ENCODE results near the gene ZBTB7C.

Gene ZBTB7C

GRCh38 chr18:48354746-48355260 is 54.4 kb downstream of the ZBTB7C start:
- DNase-seq (ENCODE audit: low read depth in 2 of 2), result no peak

- DNase-seq (ENCODE audit: low read depth in 2 of 2), result no peak
Observed at GRCh38 chr18:48352051-48352755, 57.0 kb downstream of the ZBTB7C start.

GRCh38 chr18:48351216-48352050 is 57.8 kb downstream of the ZBTB7C start:
- DNase-seq (ENCODE audit: low read depth in 2 of 2), result no peak

- DNase-seq (ENCODE audit: low read depth in 2 of 2), result no peak
Observed at GRCh38 chr18:48348739-48349138, 60.4 kb downstream of the ZBTB7C start.

- DNase-seq (ENCODE audit: low read depth in 2 of 2), result no peak
Observed at GRCh38 chr18:48347756-48348326, 61.3 kb downstream of the ZBTB7C start.

- DNase-seq (ENCODE audit: low read depth in 2 of 2), result no peak
Observed at GRCh38 chr18:48345596-48345995, 63.6 kb downstream of the ZBTB7C start.

GRCh38 chr18:48342581-48342980 is 66.6 kb downstream of the ZBTB7C start:
- no peak for DNase-seq (ENCODE audit: low read depth in 2 of 2)

GRCh38 chr18:48342125-48342524 is 67.1 kb downstream of the ZBTB7C start:
- no peak for DNase-seq (ENCODE audit: low read depth in 2 of 2)

- no peak for DNase-seq (ENCODE audit: low read depth in 2 of 2)
Observed at GRCh38 chr18:48340560-48340959, 68.6 kb downstream of the ZBTB7C start.

GRCh38 chr18:48339692-48340091 is 69.5 kb downstream of the ZBTB7C start:
- no peak for DNase-seq (ENCODE audit: low read depth in 2 of 2)

- DNase-seq (ENCODE audit: low read depth in 2 of 2), result no peak
Observed at GRCh38 chr18:48338915-48339314, 70.3 kb downstream of the ZBTB7C start.

GRCh38 chr18:48337053-48337452 is 72.1 kb downstream of the ZBTB7C start:
- DNase-seq (ENCODE audit: low read depth in 2 of 2), result no peak

- DNase-seq (ENCODE audit: low read depth in 2 of 2), result no peak
Observed at GRCh38 chr18:48336332-48336731, 72.9 kb downstream of the ZBTB7C start.

GRCh38 chr18:48335829-48336228 is 73.4 kb downstream of the ZBTB7C start:
- DNase-seq (ENCODE audit: low read depth in 2 of 2), result no peak

GRCh38 chr18:48334845-48335244 is 74.3 kb downstream of the ZBTB7C start:
- no peak for DNase-seq (ENCODE audit: low read depth in 2 of 2)

- DNase-seq (ENCODE audit: low read depth in 2 of 2), result no peak
Observed at GRCh38 chr18:48333563-48333962, 75.6 kb downstream of the ZBTB7C start.

GRCh38 chr18:48330016-48330991 is 78.9 kb downstream of the ZBTB7C start:
- no peak for DNase-seq (ENCODE audit: low read depth in 2 of 2)

- DNase-seq (ENCODE audit: low read depth in 2 of 2), result no peak
Observed at GRCh38 chr18:48328473-48329210, 80.5 kb downstream of the ZBTB7C start.

GRCh38 chr18:48326901-48327675 is 82.1 kb downstream of the ZBTB7C start:
- no peak for DNase-seq (ENCODE audit: low read depth in 2 of 2)

- no peak for DNase-seq (ENCODE audit: low read depth in 2 of 2)
Observed at GRCh38 chr18:48325115-48325665, 84.0 kb downstream of the ZBTB7C start.

All from stimulated activated CD4-positive, alpha-beta T cell treated with anti-CD3 and anti-CD28 coated beads, Interleukin-15, amount 100 ng/mL, for 48 hours (primary cell).